ENCODE measurements around the gene KCNK16. TPM values are rescaled to one million over a fixed set of nuclear protein-coding genes. Genes with fewer than 3 reads are reported as not detected.
A peak's percentile ranks its signal among the peaks of the same experiment; 100 is the strongest.

Gene KCNK16
- total and polyA plus RNA-seq, 2 donors (not counting 1 experiment from before 2014, with no cell fraction given): not detected

DNA sequence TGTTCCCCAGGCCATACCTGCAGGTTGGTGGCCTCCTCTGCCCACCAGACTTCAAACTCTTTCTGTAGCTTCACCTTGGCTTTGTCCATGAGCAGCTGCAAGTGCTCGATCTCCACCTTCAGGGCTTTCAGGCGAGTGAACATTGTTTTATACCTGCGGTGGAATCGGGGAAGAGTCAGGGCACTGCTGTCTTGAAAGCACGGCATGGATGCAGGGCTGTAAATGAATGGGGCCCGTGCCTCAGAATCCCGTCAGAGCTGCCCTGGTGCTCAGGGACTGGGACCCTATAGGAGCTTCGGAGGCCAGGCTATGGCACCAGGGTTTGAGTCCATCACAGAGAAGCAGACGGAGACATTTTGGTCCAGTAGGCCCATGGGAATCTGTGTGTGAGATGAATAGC, 37.9 kb upstream of the KCNK16 start:
- Histone ChIP-seq H3K4me3 (replicated peaks in 1 of 4; ENCODE audit: control extremely low read depth in 1 of 4, insufficient read depth in 1 of 4, low read depth in 3 of 4, low read length in 4 of 4) (no peak overlapping the region), H3K4me1 (ENCODE audit: control insufficient read depth, extremely low read depth, insufficient read depth, low read length) (no peaks in the 10 kb centered on the region), H3K79me2 (ENCODE audit: control insufficient read depth, insufficient read depth, low read length) (no peaks in the 10 kb centered on the region), H3K4me2 (ENCODE audit: extremely low read depth, insufficient read depth, low read length) (no peak overlapping the region), H3K9ac (ENCODE audit: insufficient read depth, low read length) (no peak overlapping the region), H4K20me1 (ENCODE audit: control insufficient read depth, extremely low read depth, insufficient read depth, low read length) (no peaks in the 10 kb centered on the region), H3K36me3 (ENCODE audit: control insufficient read depth, insufficient read depth, low read length) (no peaks in the 10 kb centered on the region), H3K9me3 (ENCODE audit: control insufficient read depth, insufficient read depth, low read depth, low read length) (no peaks in the 10 kb centered on the region), H2AFZ (ENCODE audit: low read length) (no peak overlapping the region), H3K27ac (ENCODE audit: insufficient read depth, low read length) (no peak overlapping the region), H3K27me3 (ENCODE audit: control insufficient read depth, insufficient read depth, low read length) (no peaks in the 10 kb centered on the region)
- TF ChIP-seq CTCF (conservative IDR thresholded peaks at IDR 0.05 in 1 of 2, IDR thresholded peaks at IDR 0.05 in 1 of 2; ENCODE audit: low read depth in 1 of 2, low read length in 2 of 2) (no peak), EZH2 (IDR thresholded peaks at IDR 0.05; ENCODE audit: low read length, missing control alignments) (no peak)
- no peak for DNase-seq (ENCODE audit: low read depth in 2 of 2)

GRCh38 chr6:39357998-39358686, 35.6 kb upstream of the KCNK16 start:
- Histone ChIP-seq H3K4me3 (replicated peaks in 1 of 4; ENCODE audit: control extremely low read depth in 1 of 4, insufficient read depth in 1 of 4, low read depth in 3 of 4, low read length in 4 of 4) (no peak overlapping the region), H2AFZ (ENCODE audit: low read length) (no peak overlapping the region), H3K36me3 (ENCODE audit: control insufficient read depth, insufficient read depth, low read length) (no peaks in the 10 kb centered on the region), H3K27ac (ENCODE audit: insufficient read depth, low read length) (no peak overlapping the region), H3K27me3 (ENCODE audit: control insufficient read depth, insufficient read depth, low read length) (no peaks in the 10 kb centered on the region), H3K9me3 (ENCODE audit: control insufficient read depth, insufficient read depth, low read depth, low read length) (no peaks in the 10 kb centered on the region), H4K20me1 (ENCODE audit: control insufficient read depth, extremely low read depth, insufficient read depth, low read length) (no peaks in the 10 kb centered on the region), H3K9ac (ENCODE audit: insufficient read depth, low read length) (no peak overlapping the region), H3K79me2 (ENCODE audit: control insufficient read depth, insufficient read depth, low read length) (no peaks in the 10 kb centered on the region), H3K4me1 (ENCODE audit: control insufficient read depth, extremely low read depth, insufficient read depth, low read length) (no peaks in the 10 kb centered on the region), H3K4me2 (ENCODE audit: extremely low read depth, insufficient read depth, low read length) (no peak overlapping the region)
- TF ChIP-seq EZH2 (IDR thresholded peaks at IDR 0.05; ENCODE audit: low read length, missing control alignments) (no peak), CTCF (conservative IDR thresholded peaks at IDR 0.05 in 1 of 2, IDR thresholded peaks at IDR 0.05 in 1 of 2; ENCODE audit: low read depth in 1 of 2, low read length in 2 of 2) (no peak)
- DNase-seq (ENCODE audit: low read depth in 2 of 2): peak; percentile 44 to 82

- H3K36me3 ChIP-seq (ENCODE audit: control insufficient read depth, insufficient read depth, low read length): no peaks in the 10 kb centered on the region
- no peaks in the 10 kb centered on the region for H3K9me3 ChIP-seq (ENCODE audit: control insufficient read depth, insufficient read depth, low read depth, low read length)
- no peaks in the 10 kb centered on the region for H3K27me3 ChIP-seq (ENCODE audit: control insufficient read depth, insufficient read depth, low read length)
- no peak for DNase-seq (ENCODE audit: low read depth in 2 of 2)
- H3K79me2 ChIP-seq (ENCODE audit: control insufficient read depth, insufficient read depth, low read length): no peaks in the 10 kb centered on the region
- H3K4me1 ChIP-seq (ENCODE audit: control insufficient read depth, extremely low read depth, insufficient read depth, low read length): no peaks in the 10 kb centered on the region
- H3K4me3 ChIP-seq (replicated peaks in 1 of 4; ENCODE audit: control extremely low read depth in 1 of 4, insufficient read depth in 1 of 4, low read depth in 3 of 4, low read length in 4 of 4): no peak overlapping the region
- no peak overlapping the region for H3K4me2 ChIP-seq (ENCODE audit: extremely low read depth, insufficient read depth, low read length)
- H4K20me1 ChIP-seq (ENCODE audit: control insufficient read depth, extremely low read depth, insufficient read depth, low read length): no peaks in the 10 kb centered on the region
- no peak overlapping the region for H2AFZ ChIP-seq (ENCODE audit: low read length)
- no peak overlapping the region for H3K27ac ChIP-seq (ENCODE audit: insufficient read depth, low read length)
- no peak overlapping the region for H3K9ac ChIP-seq (ENCODE audit: insufficient read depth, low read length)
- TF ChIP-seq CTCF (conservative IDR thresholded peaks at IDR 0.05 in 1 of 2, IDR thresholded peaks at IDR 0.05 in 1 of 2; ENCODE audit: low read depth in 1 of 2, low read length in 2 of 2) (no peak), EZH2 (IDR thresholded peaks at IDR 0.05; ENCODE audit: low read length, missing control alignments) (no peak)
Measured at GRCh38 chr6:39353698-39354315, 31.3 kb upstream of the KCNK16 start.

Data from fibroblast of lung (primary cell).